ENCODE measurements around the gene CFAP161.

The CFAP161 gene

GRCh38 chr15:81196576-81197254, 62.6 kb downstream of the CFAP161 start, which contains the start of gene IL16:
TSS of gene IL16 (plus strand) at chr15:81196879. CDS start at chr15:81225400, 28,521 bp downstream.
- Histone ChIP-seq H3K4me2 (ENCODE audit: low read depth, low read length) (no peak within 1 kb of the TSS), H3F3A (ENCODE audit: insufficient read depth, low read length) (no peaks in the 10 kb centered on the region), H4K20me1 (ENCODE audit: insufficient read depth, low read length) (no peaks in the 10 kb centered on the region), H3K79me2 (ENCODE audit: low read length) (no peaks in the 10 kb centered on the region), H3K9me3 (replicated peaks; ENCODE audit: insufficient read depth, low read length) (no peaks in the 10 kb centered on the region), H3K4me3 (ENCODE audit: low read length) (no peak within 1 kb of the TSS), H3K36me3 (replicated peaks; ENCODE audit: insufficient read depth, low read length) (no peaks in the 10 kb centered on the region), H3K27me3 (replicated peaks; ENCODE audit: insufficient read depth, low read length) (no peaks in the 10 kb centered on the region), H3K9ac (ENCODE audit: low read length) (no peak within 1 kb of the TSS), H3K27ac (ENCODE audit: low read length) (no peak within 1 kb of the TSS), H3K9me2 (replicated peaks; ENCODE audit: insufficient read depth, low read length) (no peaks in the 10 kb centered on the region), H3K4me1 (ENCODE audit: low read length) (no peaks in the 10 kb centered on the region), H2AFZ (ENCODE audit: low read length) (no peak within 1 kb of the TSS)
- DNase-seq, result no peak
- TF ChIP-seq CTCF (IDR thresholded peaks at IDR 0.05; ENCODE audit: low read length), result no peak
- TF ChIP-seq EZH2phosphoT487 (IDR thresholded peaks at IDR 0.05; ENCODE audit: low read length), result no peak
- no peak for TF ChIP-seq EZH2 (optimal IDR thresholded peaks at IDR 0.05; ENCODE audit: low read depth, low read length)

GRCh38 chr15:81197255-81197630, 63.2 kb downstream of the CFAP161 start:
- no peaks in the 10 kb centered on the region for H3K9me3 ChIP-seq (replicated peaks; ENCODE audit: insufficient read depth, low read length)
- no peak overlapping the region for H3K9ac ChIP-seq (ENCODE audit: low read length)
- no peak overlapping the region for H3K4me2 ChIP-seq (ENCODE audit: low read depth, low read length)
- no peak for DNase-seq
- H3K9me2 ChIP-seq (replicated peaks; ENCODE audit: insufficient read depth, low read length), result no peaks in the 10 kb centered on the region
- no peaks in the 10 kb centered on the region for H3K79me2 ChIP-seq (ENCODE audit: low read length)
- no peak overlapping the region for H3K4me3 ChIP-seq (ENCODE audit: low read length)
- H3K4me1 ChIP-seq (ENCODE audit: low read length), result no peaks in the 10 kb centered on the region
- no peaks in the 10 kb centered on the region for H3K27me3 ChIP-seq (replicated peaks; ENCODE audit: insufficient read depth, low read length)
- no peak overlapping the region for H2AFZ ChIP-seq (ENCODE audit: low read length)
- no peaks in the 10 kb centered on the region for H3K36me3 ChIP-seq (replicated peaks; ENCODE audit: insufficient read depth, low read length)
- no peaks in the 10 kb centered on the region for H4K20me1 ChIP-seq (ENCODE audit: insufficient read depth, low read length)
- no peak overlapping the region for H3K27ac ChIP-seq (ENCODE audit: low read length)
- no peaks in the 10 kb centered on the region for H3F3A ChIP-seq (ENCODE audit: insufficient read depth, low read length)
- no peak for TF ChIP-seq EZH2phosphoT487 (IDR thresholded peaks at IDR 0.05; ENCODE audit: low read length)
- TF ChIP-seq CTCF (IDR thresholded peaks at IDR 0.05; ENCODE audit: low read length), result no peak
- TF ChIP-seq EZH2 (optimal IDR thresholded peaks at IDR 0.05; ENCODE audit: low read depth, low read length), result no peak

DNA sequence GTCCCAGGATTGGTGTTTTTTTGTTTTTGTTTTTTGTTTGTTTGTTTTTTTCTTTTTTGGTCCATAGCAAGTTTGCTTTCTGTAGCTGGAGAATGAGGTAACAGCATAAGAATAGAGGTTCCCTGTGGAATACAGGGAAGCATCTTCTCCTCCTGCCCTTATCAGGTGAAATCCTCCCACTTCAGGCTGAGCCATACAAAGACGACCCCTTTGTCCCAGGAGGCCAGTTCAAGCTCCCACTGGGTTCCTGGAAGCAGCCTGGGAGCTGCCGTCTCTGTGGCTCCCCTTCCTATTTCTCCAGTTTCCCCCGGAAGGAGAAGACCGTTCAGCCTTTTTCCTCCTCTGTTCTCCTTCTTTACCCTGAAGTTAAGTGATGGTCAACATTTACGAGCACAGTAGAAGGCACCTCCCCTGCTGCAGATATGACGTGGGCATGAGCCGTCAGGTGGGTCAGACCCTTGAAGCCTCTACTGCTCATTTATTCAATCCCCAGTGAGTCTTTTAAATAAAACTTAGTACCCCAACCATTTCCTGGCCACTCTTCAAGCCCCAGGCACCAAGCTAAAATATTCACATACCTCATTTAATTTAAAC, 63.7 kb downstream of the CFAP161 start:
- no peak overlapping the region for H3K4me2 ChIP-seq (ENCODE audit: low read depth, low read length)
- no peaks in the 10 kb centered on the region for H3F3A ChIP-seq (ENCODE audit: insufficient read depth, low read length)
- no peak overlapping the region for H3K27ac ChIP-seq (ENCODE audit: low read length)
- H3K9me2 ChIP-seq (replicated peaks; ENCODE audit: insufficient read depth, low read length), result no peaks in the 10 kb centered on the region
- DNase-seq, result no peak
- H3K9ac ChIP-seq (ENCODE audit: low read length), result no peak overlapping the region
- no peak overlapping the region for H2AFZ ChIP-seq (ENCODE audit: low read length)
- no peaks in the 10 kb centered on the region for H4K20me1 ChIP-seq (ENCODE audit: insufficient read depth, low read length)
- TF ChIP-seq EZH2 (optimal IDR thresholded peaks at IDR 0.05; ENCODE audit: low read depth, low read length) (no peak), EZH2phosphoT487 (IDR thresholded peaks at IDR 0.05; ENCODE audit: low read length) (no peak), CTCF (IDR thresholded peaks at IDR 0.05; ENCODE audit: low read length) (no peak)
- no peaks in the 10 kb centered on the region for H3K36me3 ChIP-seq (replicated peaks; ENCODE audit: insufficient read depth, low read length)
- H3K4me1 ChIP-seq (ENCODE audit: low read length), result no peaks in the 10 kb centered on the region
- no peaks in the 10 kb centered on the region for H3K79me2 ChIP-seq (ENCODE audit: low read length)
- no peaks in the 10 kb centered on the region for H3K9me3 ChIP-seq (replicated peaks; ENCODE audit: insufficient read depth, low read length)
- H3K4me3 ChIP-seq (ENCODE audit: low read length), result no peak overlapping the region
- H3K27me3 ChIP-seq (replicated peaks; ENCODE audit: insufficient read depth, low read length), result no peaks in the 10 kb centered on the region
